Measurements from ENCODE around the gene CTPS1.

DNA sequence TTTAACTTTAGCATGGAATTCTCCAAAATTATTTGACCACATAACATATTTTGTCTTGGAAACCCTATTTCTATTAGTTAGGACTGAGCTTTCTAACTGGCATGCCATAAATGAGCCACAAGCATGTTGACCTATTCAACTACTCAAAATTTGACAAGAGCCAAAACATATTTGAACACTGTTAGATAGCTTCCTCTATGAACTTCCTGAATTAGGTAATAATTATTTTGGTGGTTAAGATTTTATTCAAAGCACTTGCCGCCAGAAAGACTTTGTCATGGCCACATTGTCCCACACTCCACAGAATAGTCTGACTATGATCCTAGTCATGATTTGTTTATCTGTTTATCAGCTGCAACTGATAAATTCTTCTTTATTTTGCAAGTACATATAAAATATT is 23.1 kb upstream of the CTPS1 start:
- TF ChIP-seq SPI1 (IDR thresholded peaks at IDR 0.05; ENCODE audit: borderline replicate concordance, low read depth) (no peak), POLR2AphosphoS5 (IDR thresholded peaks at IDR 0.05; ENCODE audit: low read depth) (no peak), REST (IDR thresholded peaks at IDR 0.05; ENCODE audit: insufficient replicate concordance, low read depth) (no peak), GABPA (IDR thresholded peaks at IDR 0.05; ENCODE audit: low read depth) (no peak)
- TF ChIP-seq, protein P1, sequence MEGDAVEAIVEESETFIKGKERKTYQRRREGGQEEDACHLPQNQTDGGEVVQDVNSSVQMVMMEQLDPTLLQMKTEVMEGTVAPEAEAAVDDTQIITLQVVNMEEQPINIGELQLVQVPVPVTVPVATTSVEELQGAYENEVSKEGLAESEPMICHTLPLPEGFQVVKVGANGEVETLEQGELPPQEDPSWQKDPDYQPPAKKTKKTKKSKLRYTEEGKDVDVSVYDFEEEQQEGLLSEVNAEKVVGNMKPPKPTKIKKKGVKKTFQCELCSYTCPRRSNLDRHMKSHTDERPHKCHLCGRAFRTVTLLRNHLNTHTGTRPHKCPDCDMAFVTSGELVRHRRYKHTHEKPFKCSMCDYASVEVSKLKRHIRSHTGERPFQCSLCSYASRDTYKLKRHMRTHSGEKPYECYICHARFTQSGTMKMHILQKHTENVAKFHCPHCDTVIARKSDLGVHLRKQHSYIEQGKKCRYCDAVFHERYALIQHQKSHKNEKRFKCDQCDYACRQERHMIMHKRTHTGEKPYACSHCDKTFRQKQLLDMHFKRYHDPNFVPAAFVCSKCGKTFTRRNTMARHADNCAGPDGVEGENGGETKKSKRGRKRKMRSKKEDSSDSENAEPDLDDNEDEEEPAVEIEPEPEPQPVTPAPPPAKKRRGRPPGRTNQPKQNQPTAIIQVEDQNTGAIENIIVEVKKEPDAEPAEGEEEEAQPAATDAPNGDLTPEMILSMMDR (IDR thresholded peaks at IDR 0.05; ENCODE audit: insufficient read depth, low read length), result no peak

Measured in HL-60 (cell line).